Germinal center (tissue), 1 donor: ENCODE results near the gene CTNNA3.
"Not testable (repeated sequence)": the region's sequence is repeated elsewhere in the genome, so short reads cannot be mapped to it uniquely, and the experiment has no call there.

Experiments used
- DNase-seq: peaks from one replicate; pipeline ENCODE4 v3.0.0; 2012; ENCODE audit warnings: mixed read lengths, low spot score

The CTNNA3 gene

DNA sequence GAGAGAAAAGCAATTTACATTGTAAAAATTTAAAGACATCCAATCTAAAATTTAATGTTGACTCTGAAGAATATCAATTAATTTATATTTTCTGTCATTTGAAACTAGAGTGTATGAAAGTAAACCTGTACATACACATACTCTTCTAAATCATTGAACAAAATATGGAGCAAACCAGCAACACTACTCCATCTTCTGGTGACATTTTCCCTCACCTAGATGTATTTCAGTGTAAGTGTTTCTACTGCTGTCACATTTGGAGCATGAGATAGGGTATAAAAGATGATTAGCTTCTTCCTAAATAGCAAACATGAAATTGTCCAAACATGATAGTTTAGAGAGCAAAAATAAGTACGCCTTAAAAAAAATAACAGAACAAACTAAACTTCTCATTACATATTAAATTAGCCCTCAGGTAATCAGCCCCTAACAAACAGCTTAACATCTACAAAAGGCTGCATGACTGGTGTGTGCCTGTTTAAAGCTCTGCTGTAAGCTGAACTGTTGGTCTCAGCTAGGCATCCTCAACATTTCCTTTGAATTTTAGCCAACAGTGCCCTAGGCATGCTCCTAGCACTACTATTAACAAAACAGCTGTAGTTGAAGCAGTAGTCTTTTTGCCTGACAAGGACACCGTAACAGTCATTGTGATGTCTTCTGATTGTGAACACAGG, 189.8 kb downstream of the CTNNA3 start:
- DNase-seq, result no peak

DNA sequence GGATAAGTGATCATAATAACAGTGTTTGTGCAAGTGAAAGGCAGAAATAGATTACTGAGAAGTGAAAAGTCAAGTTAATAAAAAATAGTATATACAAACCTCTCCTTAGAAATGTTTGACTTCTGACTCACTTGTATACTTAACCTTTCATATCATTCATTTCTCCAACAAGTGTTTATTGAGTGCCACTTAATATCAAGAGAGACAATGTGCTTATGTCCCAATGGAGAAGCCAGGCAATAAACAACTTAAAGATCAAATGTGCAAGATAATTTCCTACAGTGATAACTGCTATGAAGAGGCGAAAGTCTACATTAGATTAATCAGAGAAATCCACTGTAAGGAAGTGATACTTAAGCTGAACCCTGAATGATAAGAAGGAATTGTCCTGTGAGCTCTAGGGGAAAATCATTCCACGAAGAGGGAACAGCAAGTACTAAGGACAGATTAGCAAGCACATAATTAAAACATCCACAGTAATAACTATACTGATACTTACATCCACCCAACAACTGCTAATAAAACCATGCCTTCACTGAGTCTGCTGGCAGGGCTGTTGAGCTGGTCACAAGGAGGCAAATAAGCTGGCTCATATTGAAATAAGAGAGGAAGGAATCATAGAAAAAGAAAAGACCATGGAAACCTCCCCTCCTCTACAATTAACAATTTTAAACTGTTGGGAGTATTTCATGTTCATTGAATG, 203.5 kb downstream of the CTNNA3 start:
- DNase-seq, result no peak

DNA sequence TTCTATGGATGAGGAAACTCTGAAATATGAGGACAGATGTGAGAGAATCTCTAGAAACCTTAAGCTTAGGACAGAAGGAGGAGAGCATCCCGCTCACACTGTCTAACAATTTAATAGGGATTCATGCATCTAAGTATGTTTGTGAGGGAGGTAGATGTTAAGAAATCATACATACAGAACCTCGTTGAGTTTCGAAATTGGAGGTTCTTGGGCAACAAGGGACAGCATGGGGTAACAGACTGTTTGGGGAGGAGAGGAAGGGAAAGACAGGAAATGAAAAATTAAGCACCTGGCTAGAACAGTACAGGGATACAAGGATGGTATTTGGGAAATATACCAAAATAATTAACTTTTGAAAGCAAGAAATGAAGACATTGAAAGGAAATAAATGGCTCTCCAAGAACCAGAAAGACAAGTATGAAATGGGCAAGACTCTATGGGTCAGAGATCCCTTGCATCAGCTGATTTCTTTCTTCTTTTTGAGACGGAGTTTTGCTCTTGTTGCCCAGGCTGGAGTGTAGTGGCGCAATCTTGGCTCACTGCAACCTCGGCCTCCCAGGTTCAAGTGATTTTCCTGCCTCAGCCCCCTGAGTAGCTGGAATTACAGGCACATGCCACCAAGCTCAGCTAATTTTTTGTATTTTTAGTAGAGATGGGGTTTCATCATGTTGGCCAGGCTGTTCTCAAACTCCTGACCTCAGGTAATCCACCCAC, 207.9 kb downstream of the CTNNA3 start:
- no peak for DNase-seq

DNA sequence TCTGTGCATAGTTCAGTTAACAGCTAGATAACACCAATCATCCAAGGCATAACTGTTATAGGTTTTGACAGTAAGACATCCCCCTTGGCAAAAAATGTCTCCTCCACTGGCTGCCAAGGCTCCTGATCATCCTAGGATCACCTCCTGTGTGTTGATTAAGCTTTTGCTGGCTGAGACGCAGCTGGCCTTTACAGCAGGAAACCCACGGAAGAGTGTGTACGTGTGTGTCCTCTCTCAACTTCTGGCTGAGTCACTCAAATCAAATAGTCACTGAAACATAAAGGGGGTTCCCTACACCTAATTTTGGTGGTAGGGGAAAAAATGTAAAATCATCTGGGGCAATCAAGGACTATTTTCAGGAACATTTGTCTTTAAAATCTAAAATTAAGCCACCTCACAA, 208.8 kb downstream of the CTNNA3 start:
- no peak for DNase-seq

DNA sequence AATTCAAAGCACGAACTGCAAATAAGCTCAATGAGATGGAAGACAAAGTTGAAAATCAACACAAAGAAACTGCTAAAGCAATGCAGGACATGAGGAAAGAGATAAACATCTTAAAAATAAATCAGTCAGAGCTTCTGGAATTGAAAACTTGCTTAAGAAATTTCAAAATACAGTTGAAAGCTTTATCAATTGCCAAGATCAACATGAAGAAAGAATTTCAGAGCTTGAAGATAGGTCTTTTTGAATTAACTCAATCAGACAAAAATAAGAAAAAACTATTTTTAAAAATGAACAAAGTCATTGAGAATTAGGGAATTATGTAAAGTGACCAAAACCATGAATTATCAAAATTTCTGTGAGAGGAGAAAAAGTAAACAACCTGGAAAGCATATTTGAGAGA, 218.1 kb downstream of the CTNNA3 start:
- DNase-seq, result no peak

DNA sequence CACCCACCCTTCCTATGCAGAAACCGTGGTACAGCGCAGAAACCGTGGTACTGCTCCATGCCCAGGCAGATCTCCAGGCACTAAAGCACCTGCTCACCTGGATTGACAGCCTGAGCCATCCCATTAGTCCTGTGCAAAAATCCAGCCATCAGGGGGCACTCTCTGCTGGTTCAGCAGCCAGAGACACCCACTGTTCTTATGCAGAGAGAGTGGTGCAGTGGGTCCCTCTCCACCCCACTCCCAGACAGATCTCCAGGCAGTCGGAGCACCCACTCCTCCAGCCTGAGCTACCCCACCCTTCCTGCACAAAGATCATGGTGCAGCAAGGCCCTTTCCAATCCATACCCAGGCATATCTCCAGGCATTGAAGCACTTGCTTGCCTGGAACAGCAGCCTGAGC, 219.8 kb downstream of the CTNNA3 start:
- DNase-seq, result no peak

DNA sequence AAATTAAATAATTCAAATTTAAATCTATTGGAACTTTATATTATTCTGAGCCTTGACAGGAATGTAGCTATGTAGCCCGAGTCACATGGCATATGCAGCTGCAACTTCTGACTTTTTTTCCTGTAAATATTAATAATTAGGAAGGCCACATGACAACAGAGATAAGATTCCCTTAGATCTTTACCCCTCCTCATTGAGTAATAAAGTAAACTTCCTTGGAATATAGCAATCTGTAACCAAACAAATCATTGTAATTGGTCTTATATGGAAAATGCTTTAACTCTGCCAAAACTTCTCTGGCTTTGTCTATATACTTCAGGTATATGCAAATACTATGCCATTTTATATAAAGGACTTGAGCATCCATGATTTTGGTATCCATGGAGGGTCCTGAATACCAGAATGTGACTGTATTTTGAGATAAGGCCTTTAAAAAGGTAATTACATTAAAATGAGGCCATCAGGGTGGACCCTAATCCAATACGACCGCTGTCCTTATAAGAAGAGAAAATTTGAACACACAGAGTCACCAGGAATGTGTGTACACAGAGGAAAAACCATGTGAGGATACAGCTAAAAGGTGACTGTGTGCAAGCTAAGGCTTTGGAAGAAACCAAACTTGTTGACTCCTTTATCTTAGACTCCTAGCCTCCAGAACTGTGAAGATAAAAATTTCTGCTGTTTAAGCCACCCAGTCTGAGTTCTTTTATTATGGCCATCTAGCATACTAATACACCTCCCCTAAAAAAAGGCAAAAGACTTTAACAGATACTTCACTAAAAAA, 222.0 kb downstream of the CTNNA3 start:
- no peak for DNase-seq

DNA sequence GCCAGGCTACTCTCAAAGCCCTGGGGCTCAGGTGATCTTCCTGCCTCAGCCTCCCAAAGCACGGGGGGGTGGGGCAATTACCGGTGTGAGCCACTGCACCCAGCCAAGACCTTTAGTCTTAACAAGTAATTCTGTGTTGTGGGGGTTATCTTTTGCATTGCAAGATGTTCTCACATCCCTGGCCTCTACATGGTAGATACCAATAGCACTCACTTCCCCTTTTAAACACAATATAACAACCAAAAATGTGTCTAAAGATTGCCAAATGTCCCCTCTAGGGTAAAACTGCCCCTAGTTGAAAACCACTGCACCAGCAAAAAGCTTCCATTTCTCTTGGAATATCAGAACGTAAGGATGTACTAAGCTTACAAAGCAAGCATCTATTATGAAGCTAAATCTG, 225.0 kb downstream of the CTNNA3 start:
- no peak for DNase-seq

DNA sequence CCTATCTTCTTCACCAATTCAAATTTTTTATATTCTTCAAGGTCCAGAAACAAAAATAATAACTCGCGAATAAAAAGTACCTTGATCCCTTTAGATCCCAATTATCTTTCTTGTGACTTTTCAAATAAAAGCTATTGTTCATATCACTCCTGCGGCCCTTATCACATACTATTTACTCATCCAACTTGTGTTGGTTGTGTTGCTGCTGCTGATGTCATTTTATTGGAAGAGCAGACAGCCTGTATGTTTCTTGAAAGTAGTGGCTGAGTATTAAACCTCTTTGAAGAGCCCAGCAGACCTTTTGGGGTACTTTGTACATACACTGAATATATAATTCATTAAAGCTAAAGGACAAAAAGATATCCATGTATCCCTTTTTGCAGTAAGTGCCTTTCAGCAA, 231.7 kb downstream of the CTNNA3 start:
- DNase-seq, result no peak

DNA sequence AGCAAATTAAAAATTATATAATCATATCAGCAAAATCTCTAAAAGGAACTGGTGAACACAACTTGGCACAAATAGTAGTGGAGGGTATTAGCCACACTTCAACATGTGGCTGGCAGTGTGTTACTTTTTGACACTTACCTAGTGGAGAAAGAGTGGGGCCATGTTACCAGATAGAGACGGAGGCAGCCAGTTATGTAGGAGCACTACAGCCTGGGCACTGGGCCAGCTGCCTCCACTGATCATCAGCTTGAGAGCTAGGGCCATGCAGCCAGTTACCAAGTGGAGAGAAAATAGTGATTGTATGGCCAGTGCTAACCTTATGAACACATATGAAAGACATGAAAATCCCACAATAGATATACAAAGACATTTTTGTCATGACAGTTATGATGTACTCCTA, 243.1 kb downstream of the CTNNA3 start:
- DNase-seq, result no peak

DNA sequence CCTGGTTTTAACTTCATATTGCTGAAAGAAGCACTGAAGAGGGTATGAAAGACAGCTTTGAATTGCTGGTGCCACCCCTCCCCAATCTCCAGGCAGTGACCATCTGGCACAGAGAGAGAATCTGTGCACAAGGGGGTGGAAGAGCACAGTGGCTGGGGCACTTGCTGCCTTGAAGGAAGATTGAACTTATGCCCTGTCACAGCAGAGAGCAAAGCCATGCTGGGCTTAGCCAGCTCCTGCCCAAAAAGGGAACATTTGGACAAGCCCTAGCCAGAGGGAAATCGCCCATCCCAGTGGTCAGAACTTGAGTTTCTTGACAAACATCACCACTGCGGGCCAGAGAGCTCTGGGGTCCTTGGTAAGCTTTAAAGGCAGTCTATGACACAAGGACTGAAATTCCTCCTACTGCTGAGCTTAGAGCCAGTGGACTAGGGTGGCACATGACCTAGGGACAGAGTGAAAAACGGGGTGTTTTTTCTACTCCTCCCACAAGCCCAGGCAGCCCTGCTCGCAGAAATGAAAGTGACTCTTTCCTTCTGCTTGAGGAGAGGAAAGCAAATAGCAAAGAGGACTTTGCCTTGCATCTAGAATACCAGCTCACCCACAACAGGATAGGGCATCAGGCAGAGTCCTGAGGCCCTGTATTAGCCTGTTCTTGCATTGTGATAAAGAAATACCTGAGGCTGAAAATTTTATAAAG, 257.2 kb downstream of the CTNNA3 start:
- DNase-seq, result no peak

DNA sequence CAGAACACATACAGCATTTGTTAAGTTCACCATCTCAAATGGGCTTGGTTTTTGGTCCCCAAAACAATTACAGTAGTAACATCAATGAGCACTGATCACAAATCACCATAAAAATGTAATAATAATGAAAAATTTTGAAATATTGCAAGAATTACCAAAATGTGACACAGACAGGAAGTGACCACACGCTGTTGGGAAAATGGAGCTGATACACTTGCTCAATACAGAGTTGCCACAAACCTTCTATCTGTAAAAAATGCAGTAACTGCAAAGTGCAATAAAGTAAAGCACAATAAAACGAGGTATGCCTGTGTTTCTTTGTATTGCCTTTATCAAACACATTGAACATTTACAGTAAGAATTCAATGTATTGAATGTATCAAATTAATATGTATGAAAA, 262.7 kb downstream of the CTNNA3 start:
- no peak for DNase-seq

DNA sequence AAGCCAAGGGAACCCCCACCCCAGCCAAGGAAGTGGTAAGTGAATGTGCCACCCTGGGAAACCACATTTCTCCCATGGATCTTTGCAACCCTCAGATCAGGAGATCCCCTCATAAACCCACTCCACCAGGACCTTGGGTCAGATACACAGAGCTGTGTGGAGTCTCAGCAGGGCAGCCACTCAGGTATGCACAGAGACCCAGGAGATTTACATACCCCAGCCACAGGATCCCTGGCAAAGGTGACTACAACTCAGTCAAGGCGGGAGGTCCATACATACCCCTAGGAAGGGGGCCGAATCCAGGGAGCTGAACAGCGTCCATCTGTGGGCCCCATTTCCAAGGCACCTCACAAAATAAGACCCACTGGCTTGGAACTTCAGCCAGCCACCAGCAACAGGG, 293.4 kb downstream of the CTNNA3 start:
- DNase-seq, result no peak

DNA sequence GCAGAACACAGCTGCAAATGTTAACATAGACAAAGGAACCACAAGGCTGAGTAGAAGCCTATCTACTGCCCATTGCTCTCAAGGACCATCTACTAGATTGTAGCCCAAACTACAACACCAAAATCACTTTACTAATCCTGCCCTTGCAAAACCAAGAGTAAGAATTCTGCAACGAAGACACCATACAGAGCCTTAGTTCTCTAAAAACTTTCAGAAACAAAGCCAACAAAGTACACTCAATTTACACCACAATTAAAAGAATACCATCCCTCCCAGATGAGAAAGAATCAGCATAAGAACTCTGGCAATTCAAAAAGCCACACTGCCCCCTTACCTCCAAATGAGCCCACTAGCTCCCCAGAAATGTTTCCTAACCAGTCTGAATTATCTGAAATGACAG, 294.3 kb downstream of the CTNNA3 start:
- DNase-seq, result no peak

DNA sequence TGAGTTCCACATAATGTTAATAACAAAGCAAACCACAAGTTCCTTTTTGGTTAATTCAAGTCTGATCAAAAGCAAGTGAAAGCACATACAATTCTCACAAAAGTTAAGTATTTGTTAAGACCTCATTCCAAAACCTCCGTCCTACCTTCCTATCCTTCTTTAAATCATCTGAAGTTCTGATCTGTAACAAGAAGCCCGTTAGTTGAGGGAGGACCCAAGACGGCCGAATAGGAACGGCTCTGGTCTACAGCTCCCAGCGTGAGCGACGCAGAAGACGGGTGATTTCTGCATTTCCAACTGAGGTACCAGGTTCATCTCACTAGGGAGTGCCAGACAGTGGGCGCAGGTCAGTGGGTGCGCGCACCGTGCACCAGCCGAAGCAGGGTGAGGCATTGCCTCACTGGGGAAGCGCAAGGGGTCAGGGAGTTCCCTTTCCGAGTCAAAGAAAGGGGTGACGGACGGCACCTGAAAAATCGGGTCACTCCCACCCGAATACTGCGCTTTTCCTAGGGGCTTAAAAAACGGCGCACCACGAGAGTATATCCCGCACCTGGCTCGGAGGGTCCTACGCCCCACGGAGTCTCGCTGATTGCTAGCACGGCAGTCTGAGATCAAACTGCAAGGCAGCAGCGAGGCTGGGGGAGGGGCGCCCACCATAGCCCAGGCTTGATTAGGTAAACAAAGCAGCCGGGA, 309.0 kb downstream of the CTNNA3 start:
- DNase-seq, result not testable (repeated sequence)

DNA sequence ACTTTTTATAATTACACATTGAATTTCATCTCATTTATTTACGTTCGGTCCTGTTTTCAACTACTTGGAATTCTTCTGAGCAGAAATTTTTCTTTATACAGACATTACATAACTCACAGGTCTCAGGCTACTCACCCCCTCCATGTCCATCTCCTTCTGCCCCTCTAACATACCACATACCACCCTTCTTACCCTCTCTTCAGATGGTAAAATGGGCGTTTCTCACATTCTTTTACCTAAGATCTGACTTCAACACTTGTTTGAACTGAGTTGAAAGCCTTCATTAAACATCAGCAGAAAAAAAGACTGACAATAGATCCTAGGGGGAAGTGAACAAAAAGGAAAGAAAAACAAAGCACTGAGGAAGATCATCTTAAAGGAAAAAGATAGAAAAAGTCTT, 309.7 kb downstream of the CTNNA3 start:
- no peak for DNase-seq

DNA sequence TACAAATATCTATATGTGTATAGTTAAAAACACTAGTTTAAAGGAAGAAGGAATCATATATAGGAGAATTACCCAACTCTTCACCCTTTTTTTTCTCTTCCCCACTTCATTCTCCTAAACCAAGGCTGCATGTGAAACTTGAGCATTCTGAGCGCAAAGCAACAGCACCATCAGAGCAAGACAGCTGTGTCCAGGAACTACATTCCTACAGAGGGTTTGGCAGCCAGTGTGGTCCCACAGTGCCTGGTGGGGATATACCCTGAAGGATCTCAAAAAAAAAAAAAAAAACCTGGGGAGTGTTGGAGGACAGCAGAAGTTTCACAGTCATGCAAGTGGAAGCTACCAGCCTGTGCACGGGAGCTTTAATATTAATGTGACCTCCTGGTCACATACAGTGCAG, 310.4 kb downstream of the CTNNA3 start:
- DNase-seq, result no peak

DNA sequence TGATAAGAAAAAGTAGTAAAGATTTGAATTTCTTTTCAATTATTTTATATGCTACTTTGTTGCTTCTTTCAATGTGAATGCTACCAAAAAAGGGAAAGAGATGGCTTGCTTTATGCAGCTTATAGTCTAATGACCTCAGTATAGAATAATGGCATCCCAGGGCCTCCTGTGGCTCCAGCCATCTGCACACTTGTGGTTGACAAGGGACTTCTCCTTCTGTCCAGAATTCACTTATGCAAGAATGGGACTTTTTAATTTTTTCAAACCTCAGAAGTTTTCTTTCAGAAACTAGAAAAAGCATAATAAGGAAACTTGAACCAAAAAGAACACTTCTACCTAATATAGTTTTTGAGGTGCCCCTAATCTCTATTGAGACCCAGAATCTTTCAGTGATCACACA, 310.9 kb downstream of the CTNNA3 start:
- no peak for DNase-seq

DNA sequence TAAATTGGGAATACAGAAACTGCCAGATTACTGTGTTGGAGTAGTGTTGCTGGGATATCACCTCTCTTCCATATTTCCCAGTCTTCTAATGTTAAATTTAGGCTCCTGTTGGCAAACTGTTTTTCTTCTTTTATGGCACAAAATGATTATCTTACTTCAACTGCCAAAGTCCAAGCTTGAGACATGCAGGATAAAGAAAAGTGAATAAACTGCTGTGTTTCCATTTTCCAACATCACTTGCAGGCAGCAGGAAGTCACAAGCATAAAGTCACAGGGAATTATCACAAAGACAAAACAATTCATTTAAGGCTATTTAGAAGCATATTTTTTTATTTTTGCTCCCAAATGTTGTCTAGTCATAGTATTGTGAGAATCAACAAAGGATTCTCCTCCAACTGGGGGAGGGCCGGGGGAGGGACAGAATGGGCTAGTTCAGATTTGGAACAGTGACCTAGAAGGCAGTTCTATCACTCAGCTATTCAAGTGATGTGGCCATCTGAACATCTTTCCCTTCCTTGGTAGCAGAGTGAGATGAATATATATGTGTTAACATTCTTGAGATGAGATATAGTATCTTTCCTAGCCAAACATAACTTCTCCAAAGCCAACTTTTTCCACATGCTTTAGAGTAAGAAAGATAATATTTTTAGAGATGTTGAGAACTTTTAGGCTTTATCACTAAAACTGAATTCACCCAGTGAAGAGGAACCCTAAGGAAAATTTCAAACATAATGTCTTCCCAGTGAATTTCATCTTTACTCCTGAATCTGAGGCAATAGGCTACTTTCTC, 364.7 kb downstream of the CTNNA3 start:
- DNase-seq, result no peak
